ENCODE results near the gene SH2D1A. TPM values are rescaled to one million over a fixed set of nuclear protein-coding genes. Genes with fewer than 3 reads are reported as not detected.

The SH2D1A gene
- total RNA-seq, 4 donors from 2014 or later = not detected

DNA sequence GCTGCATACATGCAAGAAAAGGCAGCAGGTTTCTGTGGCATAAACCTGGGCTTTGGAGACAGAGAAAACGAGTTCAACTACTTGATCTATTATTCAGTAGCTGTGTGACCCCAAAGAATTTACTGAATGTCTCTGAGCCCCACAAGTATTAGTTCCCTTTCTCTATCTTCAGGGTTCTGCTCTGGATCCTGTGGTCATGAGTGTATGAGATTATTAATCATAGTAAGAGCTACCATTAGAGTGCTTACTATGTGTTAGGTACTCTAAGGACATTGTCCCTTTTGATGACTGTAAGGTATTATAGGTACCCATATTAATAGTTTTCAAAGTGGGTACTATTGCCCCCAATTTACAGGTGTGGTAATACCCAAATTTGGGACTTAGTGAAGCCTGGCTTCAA, 8.4 kb upstream of the SH2D1A start:
- no peaks in the 10 kb centered on the region for H3K4me1 ChIP-seq
- ATAC-seq (no peak), DNase-seq (no peak)
- no peak overlapping the region for H3K4me3 ChIP-seq
- H3K27ac ChIP-seq = no peak overlapping the region
- no peaks in the 10 kb centered on the region for H3K36me3 ChIP-seq
- no peaks in the 10 kb centered on the region for H3K9me3 ChIP-seq
- intact Hi-C loops (cut with DNase I; ENCODE audit: low total_unique reads) (no loop called here), in situ Hi-C loops (cut with MboI; ENCODE audit: low sequenced_read_pairs in 4 of 4) (no loop called here)
- no peaks in the 10 kb centered on the region for H3K27me3 ChIP-seq
- TF ChIP-seq POLR2A (IDR thresholded peaks at IDR 0.05) = no peak
- TF ChIP-seq, protein P1, sequence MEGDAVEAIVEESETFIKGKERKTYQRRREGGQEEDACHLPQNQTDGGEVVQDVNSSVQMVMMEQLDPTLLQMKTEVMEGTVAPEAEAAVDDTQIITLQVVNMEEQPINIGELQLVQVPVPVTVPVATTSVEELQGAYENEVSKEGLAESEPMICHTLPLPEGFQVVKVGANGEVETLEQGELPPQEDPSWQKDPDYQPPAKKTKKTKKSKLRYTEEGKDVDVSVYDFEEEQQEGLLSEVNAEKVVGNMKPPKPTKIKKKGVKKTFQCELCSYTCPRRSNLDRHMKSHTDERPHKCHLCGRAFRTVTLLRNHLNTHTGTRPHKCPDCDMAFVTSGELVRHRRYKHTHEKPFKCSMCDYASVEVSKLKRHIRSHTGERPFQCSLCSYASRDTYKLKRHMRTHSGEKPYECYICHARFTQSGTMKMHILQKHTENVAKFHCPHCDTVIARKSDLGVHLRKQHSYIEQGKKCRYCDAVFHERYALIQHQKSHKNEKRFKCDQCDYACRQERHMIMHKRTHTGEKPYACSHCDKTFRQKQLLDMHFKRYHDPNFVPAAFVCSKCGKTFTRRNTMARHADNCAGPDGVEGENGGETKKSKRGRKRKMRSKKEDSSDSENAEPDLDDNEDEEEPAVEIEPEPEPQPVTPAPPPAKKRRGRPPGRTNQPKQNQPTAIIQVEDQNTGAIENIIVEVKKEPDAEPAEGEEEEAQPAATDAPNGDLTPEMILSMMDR (IDR thresholded peaks at IDR 0.05 in 4 of 5, conservative IDR thresholded peaks at IDR 0.05 in 1 of 5) = no peak

DNA sequence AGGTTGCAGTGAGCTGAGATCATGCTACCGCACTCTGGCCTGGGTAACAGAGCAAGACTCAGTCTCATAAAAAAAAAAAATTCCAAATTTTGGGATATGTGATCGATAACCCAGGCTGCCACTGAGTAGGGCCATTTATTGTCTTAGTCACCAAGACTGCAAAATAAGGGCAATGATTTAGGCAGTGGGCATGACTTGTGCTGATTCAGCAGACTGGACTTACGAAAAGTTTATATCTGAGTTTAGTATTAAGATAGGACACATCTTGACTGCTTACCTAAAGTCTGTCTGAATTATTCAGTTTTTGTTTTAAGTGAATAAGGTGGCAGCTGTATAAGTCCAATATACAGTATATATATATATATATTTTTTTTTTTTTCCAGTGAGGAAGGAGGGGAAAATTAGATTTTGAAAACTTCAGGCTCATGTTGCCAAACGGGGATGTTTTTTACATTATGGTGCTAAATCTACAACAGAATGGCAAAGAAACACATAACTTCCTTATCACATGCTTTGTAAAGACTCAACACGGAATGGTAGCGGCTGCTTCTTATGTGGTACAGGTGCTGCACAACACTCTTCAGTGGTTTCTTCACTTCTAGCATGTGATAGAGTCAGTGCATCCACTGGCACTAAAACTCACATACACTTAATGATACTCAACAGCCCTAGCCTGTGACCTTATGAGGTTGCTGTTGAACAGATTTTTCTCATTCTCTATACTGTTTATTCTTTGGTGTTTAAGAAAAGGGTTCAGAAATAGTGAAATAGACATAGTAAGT, 7.4 kb upstream of the SH2D1A start:
- no peak for TF ChIP-seq POLR2A (IDR thresholded peaks at IDR 0.05)
- TF ChIP-seq, protein P1 (IDR thresholded peaks at IDR 0.05 in 4 of 5, conservative IDR thresholded peaks at IDR 0.05 in 1 of 5) = no peak
- H3K4me1 ChIP-seq = no peaks in the 10 kb centered on the region
- intact Hi-C loops (cut with DNase I; ENCODE audit: low total_unique reads) = no loop called here
- H3K27ac ChIP-seq = no peak overlapping the region
- ATAC-seq (no peak), DNase-seq (no peak)
- H3K27me3 ChIP-seq = no peaks in the 10 kb centered on the region
- in situ Hi-C loops (cut with MboI; ENCODE audit: low sequenced_read_pairs in 4 of 4) = no loop called here
- no peaks in the 10 kb centered on the region for H3K9me3 ChIP-seq
- no peak overlapping the region for H3K4me3 ChIP-seq
- H3K36me3 ChIP-seq = no peaks in the 10 kb centered on the region

DNA sequence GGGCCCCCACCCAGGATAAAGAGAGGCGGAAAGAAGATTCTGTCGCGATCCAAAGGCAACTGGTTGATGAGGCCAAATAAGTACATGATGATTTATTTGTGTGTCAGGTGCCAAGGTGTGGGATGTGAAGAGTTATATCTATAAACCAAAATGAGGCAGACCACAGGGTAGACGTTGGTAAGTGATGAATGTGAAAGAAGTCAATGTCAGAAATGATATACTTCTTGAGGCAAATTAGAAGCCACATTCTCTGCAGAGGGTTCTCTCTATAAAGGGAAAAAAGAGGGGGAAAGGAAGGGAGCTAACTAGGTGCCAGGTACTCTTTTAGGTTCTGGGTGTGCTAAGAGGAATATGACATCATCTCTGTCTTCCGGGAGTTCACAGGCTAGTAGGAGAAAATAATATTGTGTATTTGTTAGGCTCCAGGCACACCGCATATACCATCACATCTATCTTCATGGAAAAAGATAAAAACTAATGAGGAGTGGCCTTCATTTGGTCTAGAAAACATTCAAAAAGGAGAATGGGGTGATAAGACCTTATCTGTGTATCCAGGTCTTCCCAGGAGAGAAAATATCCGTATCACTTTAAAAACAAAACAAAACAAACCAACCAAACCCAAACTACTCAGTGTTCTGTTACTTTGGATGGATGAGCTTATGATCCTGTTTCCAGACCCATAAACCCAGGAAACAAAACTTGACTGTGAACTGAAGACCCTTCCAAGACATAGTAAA, 4.8 kb upstream of the SH2D1A start:
- TF ChIP-seq, protein P1 (IDR thresholded peaks at IDR 0.05 in 4 of 5, conservative IDR thresholded peaks at IDR 0.05 in 1 of 5) = no peak
- no peak for TF ChIP-seq POLR2A (IDR thresholded peaks at IDR 0.05)
- Histone ChIP-seq H3K9me3 (no peaks in the 10 kb centered on the region), H3K36me3 (no peaks in the 10 kb centered on the region), H3K27me3 (no peaks in the 10 kb centered on the region), H3K27ac (no peak overlapping the region), H3K4me3 (no peak overlapping the region), H3K4me1 (no peaks in the 10 kb centered on the region)
- in situ Hi-C loops (cut with MboI; ENCODE audit: low sequenced_read_pairs in 4 of 4) = no loop called here
- ATAC-seq = no peak
- DNase-seq = no peak
- intact Hi-C loops (cut with DNase I; ENCODE audit: low total_unique reads) = no loop called here

DNA sequence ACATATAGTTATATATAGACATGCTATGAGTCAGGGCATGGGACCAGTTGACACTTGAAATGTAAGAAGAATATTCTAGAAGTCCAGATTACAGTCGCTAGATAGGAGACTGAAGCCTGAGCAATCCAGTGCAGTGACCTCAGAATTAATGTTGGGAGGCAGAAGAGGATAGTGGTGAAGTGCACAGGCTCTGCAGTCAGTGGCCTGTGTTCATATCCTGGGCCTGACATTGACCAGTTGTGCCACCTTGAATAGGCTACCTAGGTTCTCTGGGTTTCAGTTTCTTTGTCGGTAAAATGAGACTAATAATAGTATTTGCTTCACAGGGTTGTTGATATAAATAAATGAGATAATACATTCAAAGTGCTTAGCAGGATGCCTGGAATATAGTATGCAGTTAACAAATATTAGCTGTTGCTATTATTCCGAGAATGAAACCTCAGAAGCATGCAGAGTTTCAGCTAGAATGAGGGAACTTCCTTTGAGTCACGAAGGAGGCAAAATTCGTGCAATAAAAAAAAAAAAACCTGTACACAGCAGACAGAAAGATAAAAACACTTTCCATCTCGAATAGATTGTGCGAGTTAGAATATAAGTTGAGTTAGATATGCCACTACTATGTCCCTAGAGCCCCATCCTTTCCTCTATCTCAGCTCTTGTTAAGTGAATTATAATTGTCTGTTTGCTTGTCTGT, 4.0 kb upstream of the SH2D1A start:
- no peak for ATAC-seq
- intact Hi-C loops (cut with DNase I; ENCODE audit: low total_unique reads) = no loop called here

More for the DNA sequence above, 4.0 kb upstream of the SH2D1A start:
- no peak overlapping the region for H3K4me3 ChIP-seq
- H3K36me3 ChIP-seq = no peaks in the 10 kb centered on the region
- TF ChIP-seq, protein P1 (IDR thresholded peaks at IDR 0.05 in 4 of 5, conservative IDR thresholded peaks at IDR 0.05 in 1 of 5) = no peak
- TF ChIP-seq POLR2A (IDR thresholded peaks at IDR 0.05) = no peak
- no peak for DNase-seq
- no peak overlapping the region for H3K27ac ChIP-seq
- no peaks in the 10 kb centered on the region for H3K4me1 ChIP-seq
- in situ Hi-C loops (cut with MboI; ENCODE audit: low sequenced_read_pairs in 4 of 4) = no loop called here
- no peaks in the 10 kb centered on the region for H3K9me3 ChIP-seq
- H3K27me3 ChIP-seq = no peaks in the 10 kb centered on the region
